ENCODE data around the gene MFF. TPM values are rescaled to one million over a fixed set of nuclear protein-coding genes. Genes with fewer than 3 reads are reported as not detected.

The MFF gene
- 10 to 100 TPM; 69.7 to 72.5 TPM for total RNA-seq

GRCh38 chr2:227324995-227325838 lies at the start of gene MFF:
MFF (plus strand) TSS chr2:227325251; CDS start chr2:227330666, 5,415 bp downstream.
- DNase-seq: peak; percentile 95
- peaks cover 5% of the 10 kb centered on the region for H3K9me3 Mint-ChIP-seq
- H3K4me1 Mint-ChIP-seq: peaks cover 39% of the 10 kb centered on the region
- peak within 1 kb of the TSS; percentile 92 for H3K27ac Mint-ChIP-seq
- peaks cover 10% of the 10 kb centered on the region for H3K36me3 Mint-ChIP-seq
- no peaks in the 10 kb centered on the region for H3K27me3 Mint-ChIP-seq
- H3K4me3 Mint-ChIP-seq: peak within 1 kb of the TSS; percentile 92

GRCh38 chr2:227280895-227281294 lies 44.2 kb upstream of the MFF start:
- Mint-ChIP-seq H3K4me3 (no peak overlapping the region), H3K4me1 (no peaks in the 10 kb centered on the region), H3K27ac (no peak overlapping the region), H3K27me3 (no peaks in the 10 kb centered on the region), H3K9me3 (peaks cover 5% of the 10 kb centered on the region), H3K36me3 (no peaks in the 10 kb centered on the region)
- no peak for DNase-seq

GRCh38 chr2:227285741-227286236 lies 39.3 kb upstream of the MFF start:
- no peaks in the 10 kb centered on the region for H3K4me1 Mint-ChIP-seq
- no peak for DNase-seq
- H3K9me3 Mint-ChIP-seq: peaks cover 5% of the 10 kb centered on the region
- H3K27ac Mint-ChIP-seq: no peak overlapping the region
- H3K27me3 Mint-ChIP-seq: no peaks in the 10 kb centered on the region
- H3K4me3 Mint-ChIP-seq: no peak overlapping the region
- H3K36me3 Mint-ChIP-seq: no peaks in the 10 kb centered on the region

- no peak overlapping the region for H3K27ac Mint-ChIP-seq
- no peaks in the 10 kb centered on the region for H3K36me3 Mint-ChIP-seq
- H3K27me3 Mint-ChIP-seq: no peaks in the 10 kb centered on the region
- peaks cover 3% of the 10 kb centered on the region for H3K9me3 Mint-ChIP-seq
- no peaks in the 10 kb centered on the region for H3K4me1 Mint-ChIP-seq
- no peak overlapping the region for H3K4me3 Mint-ChIP-seq
- no peak for DNase-seq
Measured at GRCh38 chr2:227287771-227288170, 37.3 kb upstream of the MFF start.

GRCh38 chr2:227292314-227292713 lies 32.7 kb upstream of the MFF start:
- no peaks in the 10 kb centered on the region for H3K27me3 Mint-ChIP-seq
- no peak overlapping the region for H3K27ac Mint-ChIP-seq
- H3K4me3 Mint-ChIP-seq: no peak overlapping the region
- no peaks in the 10 kb centered on the region for H3K36me3 Mint-ChIP-seq
- peaks cover 4% of the 10 kb centered on the region for H3K4me1 Mint-ChIP-seq
- no peak for DNase-seq
- no peaks in the 10 kb centered on the region for H3K9me3 Mint-ChIP-seq

- Mint-ChIP-seq H3K27me3 (no peaks in the 10 kb centered on the region), H3K36me3 (no peaks in the 10 kb centered on the region), H3K27ac (no peak overlapping the region), H3K9me3 (no peaks in the 10 kb centered on the region), H3K4me1 (peaks cover 4% of the 10 kb centered on the region), H3K4me3 (no peak overlapping the region)
- no peak for DNase-seq
Measured at GRCh38 chr2:227293531-227293930, 31.5 kb upstream of the MFF start.

GRCh38 chr2:227295806-227296205 lies 29.2 kb upstream of the MFF start:
- no peaks in the 10 kb centered on the region for H3K27me3 Mint-ChIP-seq
- no peak for DNase-seq
- H3K27ac Mint-ChIP-seq: no peak overlapping the region
- H3K4me1 Mint-ChIP-seq: peaks cover 4% of the 10 kb centered on the region
- no peak overlapping the region for H3K4me3 Mint-ChIP-seq
- peaks cover under 1% of the 10 kb centered on the region for H3K36me3 Mint-ChIP-seq
- H3K9me3 Mint-ChIP-seq: no peaks in the 10 kb centered on the region

- no peak for DNase-seq
- peaks cover 1% of the 10 kb centered on the region for H3K36me3 Mint-ChIP-seq
- no peak overlapping the region for H3K4me3 Mint-ChIP-seq
- peaks cover 4% of the 10 kb centered on the region for H3K4me1 Mint-ChIP-seq
- H3K9me3 Mint-ChIP-seq: no peaks in the 10 kb centered on the region
- no peaks in the 10 kb centered on the region for H3K27me3 Mint-ChIP-seq
- no peak overlapping the region for H3K27ac Mint-ChIP-seq
Measured at GRCh38 chr2:227296671-227297405, 28.2 kb upstream of the MFF start.

- Mint-ChIP-seq H3K4me1 (no peaks in the 10 kb centered on the region), H3K27ac (no peak overlapping the region), H3K4me3 (no peak overlapping the region), H3K9me3 (no peaks in the 10 kb centered on the region), H3K36me3 (peaks cover 1% of the 10 kb centered on the region), H3K27me3 (no peaks in the 10 kb centered on the region)
- no peak for DNase-seq
Measured at GRCh38 chr2:227301523-227301922, 23.5 kb upstream of the MFF start.

- no peak for DNase-seq
- H3K27me3 Mint-ChIP-seq: no peaks in the 10 kb centered on the region
- H3K4me3 Mint-ChIP-seq: no peak overlapping the region
- no peaks in the 10 kb centered on the region for H3K9me3 Mint-ChIP-seq
- no peaks in the 10 kb centered on the region for H3K4me1 Mint-ChIP-seq
- H3K36me3 Mint-ChIP-seq: no peaks in the 10 kb centered on the region
- H3K27ac Mint-ChIP-seq: no peak overlapping the region
Measured at GRCh38 chr2:227308784-227309183, 16.3 kb upstream of the MFF start.

- no peaks in the 10 kb centered on the region for H3K9me3 Mint-ChIP-seq
- no peak overlapping the region for H3K27ac Mint-ChIP-seq
- no peak overlapping the region for H3K4me3 Mint-ChIP-seq
- no peaks in the 10 kb centered on the region for H3K4me1 Mint-ChIP-seq
- H3K36me3 Mint-ChIP-seq: no peaks in the 10 kb centered on the region
- no peak for DNase-seq
- H3K27me3 Mint-ChIP-seq: no peaks in the 10 kb centered on the region
Measured at GRCh38 chr2:227310756-227311110, 14.3 kb upstream of the MFF start.

- Mint-ChIP-seq H3K9me3 (no peaks in the 10 kb centered on the region), H3K4me3 (no peak overlapping the region), H3K36me3 (no peaks in the 10 kb centered on the region), H3K27me3 (peaks cover 3% of the 10 kb centered on the region), H3K27ac (no peak overlapping the region), H3K4me1 (no peaks in the 10 kb centered on the region)
- no peak for DNase-seq
Measured at GRCh38 chr2:227311861-227312506, 13.1 kb upstream of the MFF start.

GRCh38 chr2:227312579-227312978 lies 12.5 kb upstream of the MFF start:
- DNase-seq: no peak
- no peak overlapping the region for H3K27ac Mint-ChIP-seq
- H3K36me3 Mint-ChIP-seq: peaks cover 1% of the 10 kb centered on the region
- H3K27me3 Mint-ChIP-seq: peaks cover 4% of the 10 kb centered on the region
- H3K4me3 Mint-ChIP-seq: no peak overlapping the region
- H3K9me3 Mint-ChIP-seq: peaks cover under 1% of the 10 kb centered on the region
- H3K4me1 Mint-ChIP-seq: no peaks in the 10 kb centered on the region

GRCh38 chr2:227313310-227313709 lies 11.7 kb upstream of the MFF start:
- no peak overlapping the region for H3K4me3 Mint-ChIP-seq

GRCh38 chr2:227317834-227318233 lies 7.2 kb upstream of the MFF start:
- peaks cover 7% of the 10 kb centered on the region for H3K9me3 Mint-ChIP-seq

More at GRCh38 chr2:227313310-227313709, 11.7 kb upstream of the MFF start:
- Mint-ChIP-seq H3K36me3 (peaks cover 1% of the 10 kb centered on the region), H3K27ac (no peak overlapping the region), H3K27me3 (peaks cover 4% of the 10 kb centered on the region), H3K4me1 (no peaks in the 10 kb centered on the region), H3K9me3 (peaks cover 2% of the 10 kb centered on the region)
- DNase-seq: no peak

More at GRCh38 chr2:227317834-227318233, 7.2 kb upstream of the MFF start:
- Mint-ChIP-seq H3K36me3 (peaks cover 10% of the 10 kb centered on the region), H3K27me3 (peaks cover 4% of the 10 kb centered on the region), H3K4me3 (no peak overlapping the region), H3K27ac (no peak overlapping the region), H3K4me1 (peaks cover 4% of the 10 kb centered on the region)
- DNase-seq: no peak

Data from activated naive CD8-positive, alpha-beta T cell treated with anti-CD3 and anti-CD28 coated beads for 36 hours (primary cell).